ENCODE data around the gene AFAP1.

The AFAP1 gene

DNA sequence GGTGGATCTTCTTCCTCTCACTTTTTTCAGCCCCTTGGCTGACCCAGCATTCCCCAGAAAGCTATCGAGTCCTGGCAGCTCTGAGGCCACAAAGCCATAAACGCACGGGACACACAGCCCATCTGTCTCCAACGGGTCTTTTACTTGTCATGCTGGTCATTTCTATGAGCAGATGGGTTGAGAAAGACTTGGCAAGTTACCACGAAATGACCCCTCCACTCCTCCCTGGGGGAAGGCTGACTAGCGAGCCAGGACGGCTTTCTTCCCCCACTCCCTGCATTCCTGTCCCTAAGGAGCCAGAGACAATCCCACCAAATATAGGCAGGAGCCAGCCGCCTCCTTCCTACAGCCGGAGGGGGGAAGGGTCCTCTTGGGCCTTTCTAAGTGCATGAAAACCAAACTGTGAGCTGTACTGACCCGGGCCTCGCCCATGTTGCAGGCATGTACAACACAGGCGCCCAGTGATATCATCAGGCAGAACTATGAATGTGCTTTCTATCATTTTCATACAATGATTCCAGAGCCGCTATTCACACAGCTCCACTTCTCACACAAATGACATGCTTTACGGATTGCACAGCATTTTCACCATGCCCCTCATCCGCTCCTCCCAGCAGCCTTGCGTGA is 28.6 kb downstream of the AFAP1 start:
- peak; percentile 82 for DNase-seq (ENCODE audit: low spot score)

DNA sequence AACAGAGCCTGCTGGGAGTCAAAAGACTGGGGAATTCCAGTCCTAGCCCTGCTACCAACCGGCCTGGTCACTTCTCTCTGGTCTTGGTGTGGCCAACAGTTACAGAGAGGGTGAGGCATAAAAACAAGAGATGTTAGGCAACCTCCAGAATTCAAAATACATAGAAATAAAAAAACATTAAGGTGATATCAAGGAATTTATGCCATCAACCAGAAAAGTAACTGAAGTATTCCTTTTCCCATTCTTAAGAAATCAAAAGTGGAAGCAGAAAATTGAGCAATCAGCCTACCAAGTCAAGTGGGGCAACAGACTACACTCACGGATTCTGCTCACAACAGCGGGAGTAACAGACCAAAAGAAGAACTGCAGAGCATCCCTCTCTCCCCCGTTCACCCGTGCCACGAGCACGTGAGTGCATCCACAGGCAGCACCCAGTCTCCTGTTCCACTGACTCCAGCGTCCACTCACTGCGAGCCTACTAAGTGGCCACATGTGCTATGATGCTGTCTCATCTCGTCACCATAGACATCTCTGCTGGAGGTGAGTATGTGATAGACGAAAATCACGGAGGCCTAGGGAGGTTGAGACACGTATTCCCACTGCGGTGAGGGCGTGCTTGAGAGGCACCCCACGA is 29.3 kb downstream of the AFAP1 start:
- DNase-seq (ENCODE audit: low spot score) = peak; percentile 68

DNA sequence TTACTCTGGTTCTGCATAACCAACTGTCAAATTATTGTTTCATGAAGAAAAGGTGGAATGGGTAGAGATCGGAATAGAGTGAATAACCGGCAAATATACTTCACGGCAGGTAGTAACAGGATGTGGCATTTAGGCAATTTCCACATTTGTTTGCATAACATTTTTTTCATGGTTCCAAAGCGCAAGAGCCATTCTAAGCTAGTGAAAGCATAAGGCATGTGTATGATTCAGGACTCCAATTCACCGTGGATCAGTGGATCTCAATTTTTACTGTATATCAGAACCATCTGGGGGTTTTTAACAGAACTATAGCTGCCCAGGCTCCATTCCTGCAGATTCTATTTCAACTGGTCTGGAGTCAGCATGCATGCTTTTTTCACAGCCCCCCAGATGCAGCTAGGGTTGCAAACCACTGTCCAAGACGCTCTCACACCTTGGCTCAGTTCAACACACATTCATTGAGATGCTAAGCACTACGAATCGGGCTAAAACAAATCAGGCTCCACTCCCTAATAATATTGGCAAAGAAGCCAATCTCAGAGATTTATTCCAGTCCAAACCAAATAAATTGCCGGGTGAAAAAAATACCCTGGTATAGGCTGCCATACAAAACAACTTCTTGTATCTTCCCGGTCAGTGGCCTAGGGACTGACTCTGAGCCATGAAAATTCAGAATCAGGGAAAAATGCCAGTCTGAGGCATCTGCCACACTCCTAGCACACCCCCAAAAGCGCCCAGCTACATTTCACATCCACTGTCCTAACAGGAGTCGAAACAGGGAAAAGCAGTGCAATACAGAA is 30.0 kb downstream of the AFAP1 start:
- DNase-seq (ENCODE audit: low spot score) = no peak

DNA sequence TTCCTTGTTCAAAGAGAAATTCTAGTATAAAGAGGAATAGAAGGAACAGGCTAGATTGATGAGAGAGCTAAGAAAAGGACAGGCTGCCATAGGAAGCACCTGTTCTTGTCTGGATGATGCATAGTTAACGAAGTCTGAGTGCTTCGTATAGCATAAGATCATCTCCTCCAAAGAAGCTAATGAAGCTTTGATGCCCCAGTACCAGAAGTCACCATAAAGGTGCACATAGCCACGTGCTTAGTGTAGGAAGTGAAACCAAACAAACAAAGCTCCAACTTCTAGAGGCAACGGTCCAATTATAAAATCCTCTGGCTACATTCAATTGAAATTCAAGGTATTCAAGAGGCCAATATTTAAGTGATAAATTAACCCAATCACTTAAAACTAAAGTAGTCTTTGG is 31.0 kb downstream of the AFAP1 start:
- no peak for DNase-seq (ENCODE audit: low spot score)

DNA sequence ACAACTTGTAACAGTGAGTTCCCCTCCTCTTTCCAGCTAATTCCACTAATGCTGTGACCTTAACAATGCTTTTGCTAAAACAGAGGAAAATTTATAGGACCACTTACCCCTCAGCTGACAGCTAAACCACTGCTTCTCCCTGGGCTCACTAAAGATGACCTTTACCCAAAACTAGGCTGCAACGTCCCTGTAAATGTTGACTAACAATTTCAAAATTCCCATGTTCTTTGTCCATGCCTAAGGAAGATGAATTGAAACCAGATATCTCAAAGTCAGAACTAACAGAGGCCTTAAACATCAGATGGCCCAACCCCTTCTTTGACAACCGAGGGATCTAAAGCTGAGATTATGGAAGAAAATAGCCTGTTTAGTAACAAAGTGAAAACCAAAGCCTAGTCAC is 32.5 kb downstream of the AFAP1 start:
- DNase-seq (ENCODE audit: low spot score) = no peak

DNA sequence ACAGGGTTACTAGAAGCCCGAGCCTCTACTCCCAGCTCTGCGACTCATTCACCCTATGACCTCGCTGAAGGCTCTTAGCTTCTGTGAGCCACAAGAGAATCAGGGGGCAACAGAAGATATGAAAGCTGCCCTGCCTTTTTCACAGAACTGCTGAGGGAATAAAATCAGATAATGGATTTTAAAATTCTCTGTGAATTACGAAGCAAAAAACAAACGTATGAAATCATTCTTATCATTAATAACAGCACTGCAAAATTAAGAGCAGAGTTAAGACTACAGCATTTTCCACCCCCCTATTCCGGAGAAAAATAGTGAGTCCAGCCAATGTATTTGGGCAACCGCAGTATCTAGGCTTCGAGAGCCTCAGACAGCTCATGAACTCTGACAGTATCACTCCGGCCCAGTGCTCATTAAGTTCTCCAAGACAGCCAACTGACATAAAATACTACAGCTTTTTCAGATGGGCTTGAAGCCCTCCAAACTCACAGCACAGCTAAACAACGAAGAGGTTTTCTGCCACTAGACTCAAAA is 33.4 kb downstream of the AFAP1 start:
- no peak for DNase-seq (ENCODE audit: low spot score)

DNA sequence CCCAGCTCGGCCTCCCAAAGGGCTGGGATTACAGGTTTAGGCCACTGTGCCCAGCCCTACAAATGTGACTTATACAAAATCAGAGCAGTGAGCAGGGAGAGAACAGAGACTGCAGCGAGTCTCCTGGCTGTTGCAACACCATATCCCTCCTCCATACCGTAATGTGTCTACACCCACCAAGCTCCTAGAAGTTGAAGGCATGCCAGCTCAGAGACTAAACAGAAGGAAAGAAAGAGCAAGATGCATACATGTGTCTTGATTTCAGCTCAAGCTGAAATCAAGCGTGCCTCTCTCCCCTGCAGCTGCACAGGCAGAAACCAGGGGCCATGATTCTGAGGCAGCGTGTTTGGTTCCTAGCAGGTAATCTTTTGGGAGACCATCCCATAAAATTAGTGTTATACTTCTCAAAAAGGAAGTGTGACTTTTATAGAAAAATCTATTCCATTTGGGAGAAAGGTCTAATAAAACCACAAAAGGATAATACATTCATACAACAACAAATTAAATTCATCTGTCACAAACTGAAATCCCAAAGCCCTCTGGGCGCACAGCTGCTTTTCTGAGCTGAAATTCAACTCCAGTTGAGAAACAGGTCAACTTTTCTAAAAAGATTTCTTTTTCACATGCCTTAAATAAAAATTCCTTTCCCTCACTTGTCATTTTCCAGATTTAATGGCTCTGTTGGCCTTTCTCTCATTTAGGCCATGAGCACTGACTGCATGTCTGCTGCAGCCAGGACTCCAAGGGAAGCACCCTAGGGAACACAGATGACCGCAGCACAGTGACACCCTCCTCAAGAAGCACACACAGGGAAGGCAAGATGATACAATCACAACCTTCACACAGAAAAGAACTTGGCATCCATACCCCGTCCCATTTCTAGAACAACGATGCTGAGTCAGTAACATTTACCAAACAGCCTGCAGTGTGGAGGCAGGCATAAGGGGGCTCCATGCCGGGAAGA is 34.4 kb downstream of the AFAP1 start:
- peak; percentile 59 for DNase-seq (ENCODE audit: low spot score)

DNA sequence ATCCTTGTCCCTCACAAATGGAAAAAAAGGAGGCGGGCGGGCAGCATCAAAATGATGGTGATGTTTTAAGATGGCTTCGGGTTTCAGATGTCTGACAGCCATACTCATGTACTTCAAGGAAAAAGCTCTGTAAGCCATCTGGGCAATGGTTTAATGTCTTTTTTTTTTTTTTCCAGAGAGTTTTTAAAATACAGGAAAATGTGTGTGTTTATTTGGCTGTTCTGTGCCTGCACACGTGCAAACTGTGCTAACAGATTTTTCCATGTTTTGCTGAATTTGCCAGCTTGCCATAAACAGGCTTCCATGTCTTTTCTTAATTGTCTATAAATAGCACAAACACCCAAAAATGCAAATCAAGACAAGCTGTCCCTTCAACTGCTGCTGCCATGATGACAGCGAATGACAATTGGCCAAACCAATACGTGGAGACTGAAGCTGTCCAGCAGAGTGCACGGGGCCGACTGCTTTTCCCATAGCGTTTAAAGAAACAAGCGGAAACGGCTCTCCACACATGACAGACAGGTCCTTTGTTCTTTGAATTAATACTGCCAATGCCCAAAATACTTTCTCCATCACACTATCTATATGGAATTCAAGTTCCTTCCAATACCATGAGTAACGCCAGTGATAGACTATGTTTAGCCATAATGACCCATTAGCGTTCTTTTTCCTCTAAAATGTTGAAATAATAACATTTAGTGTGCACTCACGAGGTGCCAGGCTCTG is 35.7 kb downstream of the AFAP1 start:
- DNase-seq (ENCODE audit: low spot score) = peak; percentile 63

DNA sequence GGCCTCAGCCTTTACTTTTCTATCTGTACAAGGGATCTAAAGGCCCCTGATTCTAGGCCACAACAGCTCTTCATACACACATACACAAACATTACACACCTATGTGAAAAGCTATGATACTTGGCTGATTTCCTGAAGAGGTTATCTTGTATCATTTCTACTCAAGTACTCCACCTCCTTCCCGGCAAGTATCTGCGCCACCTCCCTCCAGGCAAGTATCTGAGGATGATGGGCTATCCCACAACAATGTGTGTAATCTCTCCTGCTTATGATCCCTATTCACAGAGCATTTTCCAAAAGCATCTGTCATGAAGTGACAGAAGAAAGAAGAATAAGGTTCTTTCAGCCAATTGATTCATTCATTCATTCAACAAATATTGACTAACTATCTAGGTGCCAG is 36.8 kb downstream of the AFAP1 start:
- DNase-seq (ENCODE audit: low spot score) = no peak

DNA sequence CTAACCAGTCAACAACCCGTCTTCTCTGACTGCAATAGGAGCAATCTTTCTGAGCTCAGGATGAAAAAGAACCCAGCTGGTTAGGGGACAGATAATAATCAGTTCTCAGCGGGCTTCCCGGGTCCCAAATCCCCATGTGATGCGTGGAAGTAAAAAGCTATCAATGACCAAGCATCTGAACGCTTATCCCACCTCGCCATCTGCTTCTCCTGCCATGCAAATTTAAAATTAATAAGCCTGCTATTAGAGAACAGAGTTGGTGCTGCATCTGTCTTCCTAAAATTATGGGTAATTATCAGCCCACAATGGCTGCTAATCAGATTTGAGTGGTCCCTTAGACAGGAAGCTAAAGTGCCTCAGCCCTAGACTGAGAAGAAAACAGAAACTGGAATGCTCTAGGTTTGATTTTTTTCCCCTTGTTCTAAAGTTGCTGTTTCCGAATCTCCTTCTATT is 37.5 kb downstream of the AFAP1 start:
- DNase-seq (ENCODE audit: low spot score) = no peak

DNA sequence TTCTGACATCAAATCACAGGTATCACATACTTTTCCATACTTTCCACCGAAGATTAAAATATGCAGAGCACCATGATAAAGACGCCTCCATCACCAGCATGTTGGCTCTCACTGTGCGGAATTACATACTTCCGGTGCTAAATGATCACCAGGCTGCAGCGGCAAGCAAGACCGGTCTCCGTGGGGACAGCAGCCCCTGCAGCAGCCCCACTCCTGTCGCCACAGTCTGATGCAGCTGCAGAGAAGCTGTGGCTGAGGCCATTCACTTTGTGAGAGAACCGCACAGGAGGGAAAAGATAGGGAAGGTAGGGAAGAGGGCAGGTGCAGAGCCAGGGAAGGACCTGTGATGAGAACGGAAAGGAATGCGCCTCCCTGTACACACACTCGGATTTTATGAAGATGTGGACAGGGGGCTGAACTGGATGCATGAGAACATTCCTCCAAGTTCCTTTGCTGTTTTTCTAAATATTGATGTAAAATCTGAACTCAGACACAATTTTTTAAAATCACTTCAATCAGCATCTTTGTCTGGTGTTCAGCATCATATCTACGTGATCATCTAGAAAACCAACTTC is 38.3 kb downstream of the AFAP1 start:
- DNase-seq (ENCODE audit: low spot score) = no peak

DNA sequence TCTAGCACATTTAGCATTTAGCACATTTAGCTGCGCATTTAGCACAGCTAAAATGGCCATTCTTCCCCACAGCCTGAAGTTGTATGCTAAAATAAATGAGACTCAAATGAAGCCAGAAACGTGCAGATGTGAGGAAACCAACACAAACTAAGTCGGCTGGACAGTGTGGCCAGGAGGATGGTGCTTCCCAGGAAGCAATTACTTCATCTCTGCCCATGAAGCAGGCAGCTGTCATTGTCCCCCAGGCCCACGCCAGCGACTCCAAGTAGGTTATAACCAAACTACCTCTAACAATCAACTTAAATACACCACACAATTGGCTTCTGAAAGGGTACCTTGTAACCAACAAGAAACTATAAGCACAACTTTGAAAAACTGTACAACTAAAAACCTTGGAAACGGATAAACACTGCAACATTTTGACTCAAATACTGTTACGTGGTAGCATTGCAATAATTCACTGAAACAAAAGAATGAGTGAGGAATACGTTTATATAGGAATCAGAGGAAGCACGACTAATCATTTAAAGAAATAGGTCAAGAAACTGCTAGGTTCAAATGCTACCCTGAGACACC is 39.2 kb downstream of the AFAP1 start:
- DNase-seq (ENCODE audit: low spot score) = no peak

DNA sequence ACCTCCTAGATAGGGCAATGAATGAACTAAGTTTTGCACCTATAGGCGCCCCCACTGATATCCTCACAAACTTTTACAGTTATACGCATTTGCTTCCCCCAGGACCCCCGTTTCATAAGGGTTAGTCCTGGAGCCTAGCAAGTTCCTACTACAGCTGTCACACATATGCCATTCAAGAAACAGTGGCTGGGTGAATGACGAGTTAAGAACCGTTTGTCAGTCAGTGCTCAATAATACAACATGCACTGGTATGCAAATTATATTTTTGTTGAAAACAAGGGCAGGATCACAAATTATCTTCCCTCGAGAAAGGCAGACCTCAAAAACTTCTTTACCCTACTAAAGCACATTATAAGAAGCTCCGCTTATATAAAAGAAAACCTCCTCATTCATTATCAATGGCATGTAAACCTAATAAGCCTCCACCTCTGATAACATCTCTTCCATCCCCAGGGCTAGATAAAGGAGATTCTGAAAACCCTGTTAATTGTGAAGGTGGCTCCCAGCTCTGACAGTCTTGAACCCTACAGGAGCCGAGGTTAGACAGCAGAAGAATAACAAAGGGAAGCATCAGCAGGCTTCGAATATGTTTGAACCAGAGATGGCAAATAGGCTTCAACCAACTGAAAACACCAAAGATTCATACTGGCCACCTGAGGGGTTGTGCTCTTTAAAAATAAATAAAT is 40.3 kb downstream of the AFAP1 start:
- DNase-seq (ENCODE audit: low spot score) = no peak

DNA sequence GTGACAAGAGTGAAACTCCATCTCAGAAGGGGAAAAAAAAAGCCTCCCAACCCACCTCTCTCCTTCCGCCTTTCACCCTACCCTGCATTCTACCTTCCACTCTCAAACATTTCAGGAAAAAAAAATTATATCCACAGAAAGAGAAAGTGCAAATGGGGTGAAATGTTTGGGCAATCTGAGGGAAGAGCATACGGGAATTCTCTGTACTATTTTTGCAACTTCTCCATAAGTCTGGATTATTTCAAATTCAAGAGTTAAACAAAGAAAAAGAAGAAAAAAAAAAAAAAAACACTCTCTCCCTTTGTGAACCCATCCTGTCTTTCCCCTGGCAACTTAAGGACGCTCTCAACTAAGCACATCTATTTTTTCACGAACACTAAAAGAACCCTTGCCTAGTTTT is 41.3 kb downstream of the AFAP1 start:
- DNase-seq (ENCODE audit: low spot score) = no peak

DNA sequence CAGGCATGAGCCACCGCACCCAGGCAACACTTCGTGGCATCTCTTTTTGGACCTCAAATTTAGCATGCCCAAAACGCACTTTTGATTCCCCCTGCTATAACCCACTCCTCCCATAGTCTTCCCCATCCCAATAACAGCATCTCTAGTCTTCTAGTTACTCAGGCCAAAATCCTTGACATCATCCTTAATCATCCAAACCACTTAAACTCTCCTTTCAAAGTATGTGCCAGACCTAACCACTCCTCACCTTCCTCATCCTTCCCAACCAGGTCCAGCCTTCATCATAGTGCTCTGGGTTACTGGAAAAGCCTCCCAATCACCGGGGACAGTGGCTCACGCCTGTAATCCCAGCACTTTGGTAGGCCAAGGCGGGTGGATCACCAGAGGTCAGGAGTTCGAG is 41.9 kb downstream of the AFAP1 start:
- no peak for DNase-seq (ENCODE audit: low spot score)

DNA sequence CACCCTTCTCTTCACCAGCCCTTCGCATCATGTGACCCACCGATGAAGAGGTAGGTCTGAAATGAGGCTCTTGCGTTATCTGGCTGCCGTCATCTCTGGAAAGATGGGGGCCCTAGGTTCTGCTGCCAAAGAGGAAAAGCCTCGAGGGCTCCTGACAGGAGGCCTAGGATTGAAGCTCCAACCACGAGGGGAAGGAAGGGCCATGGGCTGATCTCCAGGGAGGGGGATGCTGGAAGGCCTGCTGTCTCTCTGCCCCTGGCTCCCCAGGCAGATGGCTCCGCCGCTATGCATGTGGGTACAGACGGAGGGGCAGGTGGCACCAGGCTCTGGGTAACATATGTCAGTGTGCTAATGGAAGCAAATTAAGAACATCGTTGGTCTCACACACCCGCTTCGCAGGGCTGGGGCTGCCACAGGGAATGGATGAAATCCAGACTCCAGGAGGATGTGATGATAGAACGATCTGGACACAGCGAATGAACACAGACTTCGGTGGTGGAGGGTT is 44.9 kb downstream of the AFAP1 start:
- DNase-seq (ENCODE audit: low spot score) = no peak

DNA sequence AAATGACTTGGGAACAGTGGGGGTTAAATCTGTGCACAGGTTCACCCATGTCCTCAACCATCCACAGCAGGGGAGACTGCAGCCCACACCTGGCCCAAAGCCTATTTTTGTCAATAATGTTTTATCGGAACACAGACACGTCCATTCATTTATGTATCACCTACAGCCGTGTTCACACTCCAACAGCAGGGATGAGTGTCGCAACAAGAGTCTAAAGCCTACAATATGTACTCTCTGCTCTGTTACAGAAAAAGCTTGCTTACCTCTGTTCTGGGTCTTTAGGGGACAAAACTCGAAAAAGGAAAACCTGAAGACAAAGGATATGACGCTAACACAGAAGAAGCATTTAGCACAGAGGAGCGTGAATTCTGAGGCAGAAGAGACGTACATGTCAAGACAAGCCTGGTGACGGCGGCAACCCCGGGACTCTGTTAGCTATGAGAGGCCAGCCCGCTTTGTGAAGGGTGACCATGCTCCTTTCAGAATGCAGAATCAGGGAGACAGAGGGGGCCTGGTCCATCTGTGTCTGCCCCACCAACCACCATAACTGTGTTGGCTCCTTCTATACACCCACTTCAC is 45.5 kb downstream of the AFAP1 start:
- no peak for DNase-seq (ENCODE audit: low spot score)

DNA sequence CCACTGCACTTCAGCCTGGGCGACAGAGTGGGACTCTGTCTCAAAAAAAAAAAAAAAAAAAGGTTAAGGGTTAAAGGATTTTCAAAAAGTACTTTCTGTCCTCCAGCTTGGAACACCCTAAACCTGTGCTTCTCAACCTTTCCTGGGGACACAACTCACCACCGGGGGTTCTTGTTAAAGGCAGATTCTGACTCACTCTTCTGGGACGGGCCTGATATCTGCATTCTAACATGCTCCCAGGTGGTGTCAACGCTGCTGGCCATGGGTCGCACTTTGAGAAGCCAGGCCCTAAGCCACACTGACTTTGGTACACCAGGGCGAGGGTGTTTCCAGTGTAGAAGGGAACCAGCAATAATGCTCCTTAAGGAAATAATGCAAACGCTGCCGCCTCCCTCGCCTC is 46.1 kb downstream of the AFAP1 start:
- DNase-seq (ENCODE audit: low spot score) = no peak

All from AG20443 (cell line).